ENCODE data around the gene A2ML1.

Gene A2ML1

DNA sequence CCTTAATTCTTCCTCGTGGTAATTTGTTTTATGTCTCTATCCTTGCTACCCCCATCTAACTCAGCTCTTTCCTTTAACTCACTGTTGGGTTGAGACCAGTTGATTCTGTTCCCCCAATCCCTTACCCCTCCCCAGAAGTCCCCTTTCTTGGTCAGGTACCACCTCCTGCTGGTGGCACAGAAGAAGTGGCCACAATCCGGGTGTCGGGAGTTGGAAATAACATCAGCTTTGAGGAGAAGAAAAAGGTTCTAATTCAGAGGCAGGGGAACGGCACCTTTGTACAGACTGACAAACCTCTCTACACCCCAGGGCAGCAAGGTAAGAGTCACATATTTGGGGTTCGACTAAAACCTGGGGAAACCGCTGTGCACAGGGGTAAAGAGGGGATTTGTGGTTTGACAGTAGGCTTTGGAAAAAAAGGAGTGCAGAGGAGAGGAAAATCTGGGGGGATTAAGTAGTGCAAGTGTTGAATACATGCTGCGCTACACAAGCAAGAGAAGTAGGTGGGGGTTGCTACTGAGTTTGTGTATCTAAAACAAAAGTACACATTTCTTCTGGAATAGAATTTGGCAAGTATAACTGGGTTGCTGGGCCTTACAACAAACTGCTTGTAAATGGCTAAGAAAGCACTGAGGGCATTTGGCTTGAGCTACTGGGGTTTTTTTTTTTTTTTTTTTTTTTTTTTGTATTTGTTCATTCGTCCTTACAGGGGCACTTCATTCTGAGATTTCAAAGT lies 1.3 kb downstream of the A2ML1 start:
- in situ Hi-C loops (cut with MboI; ENCODE audit: low pct_unique_long_range_greater_than_20kb, low sequenced_read_pairs, unreplicated experiment): no loop called here
- TF ChIP-seq, protein P1, sequence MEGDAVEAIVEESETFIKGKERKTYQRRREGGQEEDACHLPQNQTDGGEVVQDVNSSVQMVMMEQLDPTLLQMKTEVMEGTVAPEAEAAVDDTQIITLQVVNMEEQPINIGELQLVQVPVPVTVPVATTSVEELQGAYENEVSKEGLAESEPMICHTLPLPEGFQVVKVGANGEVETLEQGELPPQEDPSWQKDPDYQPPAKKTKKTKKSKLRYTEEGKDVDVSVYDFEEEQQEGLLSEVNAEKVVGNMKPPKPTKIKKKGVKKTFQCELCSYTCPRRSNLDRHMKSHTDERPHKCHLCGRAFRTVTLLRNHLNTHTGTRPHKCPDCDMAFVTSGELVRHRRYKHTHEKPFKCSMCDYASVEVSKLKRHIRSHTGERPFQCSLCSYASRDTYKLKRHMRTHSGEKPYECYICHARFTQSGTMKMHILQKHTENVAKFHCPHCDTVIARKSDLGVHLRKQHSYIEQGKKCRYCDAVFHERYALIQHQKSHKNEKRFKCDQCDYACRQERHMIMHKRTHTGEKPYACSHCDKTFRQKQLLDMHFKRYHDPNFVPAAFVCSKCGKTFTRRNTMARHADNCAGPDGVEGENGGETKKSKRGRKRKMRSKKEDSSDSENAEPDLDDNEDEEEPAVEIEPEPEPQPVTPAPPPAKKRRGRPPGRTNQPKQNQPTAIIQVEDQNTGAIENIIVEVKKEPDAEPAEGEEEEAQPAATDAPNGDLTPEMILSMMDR (IDR thresholded peaks at IDR 0.05; ENCODE audit: extremely low read depth, insufficient read depth, missing control alignments): peak; percentile 40
- no peak for DNase-seq (ENCODE audit: low spot score)

DNA sequence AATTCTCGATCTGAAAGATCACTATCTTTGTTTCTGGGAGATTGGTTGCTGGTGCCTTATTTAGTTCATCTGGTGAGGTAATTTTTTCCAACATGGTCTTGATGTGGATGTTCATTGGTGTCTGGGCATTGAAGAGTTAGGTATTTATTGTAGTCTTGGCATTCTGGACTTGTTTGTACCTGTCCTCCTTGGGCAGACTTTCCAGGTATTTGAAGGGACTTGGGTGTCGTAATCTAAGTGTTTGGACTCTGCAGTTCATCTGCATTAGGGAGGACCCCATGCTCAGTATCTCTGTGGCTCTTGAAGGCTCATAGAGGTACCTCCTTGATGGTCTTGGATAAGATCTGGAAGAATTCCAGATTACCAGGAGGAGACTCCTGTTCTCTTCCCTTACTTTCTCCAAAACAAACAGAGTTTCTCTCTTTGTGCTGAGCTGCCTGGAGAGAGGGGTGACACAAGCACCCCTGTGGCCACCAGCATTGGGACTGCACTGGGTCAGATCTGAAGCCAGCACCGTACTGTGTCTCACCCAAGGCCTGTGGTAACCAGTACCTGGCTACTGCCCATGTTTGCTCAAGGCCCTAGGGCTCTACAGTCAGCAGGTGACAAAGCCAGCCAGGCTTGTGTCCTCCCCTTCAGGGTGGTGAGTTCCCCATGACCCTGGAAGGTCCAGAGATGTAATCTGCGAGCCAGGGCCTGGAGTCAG lies 5.3 kb downstream of the A2ML1 start:
- no peak for DNase-seq (ENCODE audit: low spot score)
- TF ChIP-seq, protein P1 (IDR thresholded peaks at IDR 0.05; ENCODE audit: extremely low read depth, insufficient read depth, missing control alignments): no peak
- in situ Hi-C loops (cut with MboI; ENCODE audit: low pct_unique_long_range_greater_than_20kb, low sequenced_read_pairs, unreplicated experiment): no loop called here

DNA sequence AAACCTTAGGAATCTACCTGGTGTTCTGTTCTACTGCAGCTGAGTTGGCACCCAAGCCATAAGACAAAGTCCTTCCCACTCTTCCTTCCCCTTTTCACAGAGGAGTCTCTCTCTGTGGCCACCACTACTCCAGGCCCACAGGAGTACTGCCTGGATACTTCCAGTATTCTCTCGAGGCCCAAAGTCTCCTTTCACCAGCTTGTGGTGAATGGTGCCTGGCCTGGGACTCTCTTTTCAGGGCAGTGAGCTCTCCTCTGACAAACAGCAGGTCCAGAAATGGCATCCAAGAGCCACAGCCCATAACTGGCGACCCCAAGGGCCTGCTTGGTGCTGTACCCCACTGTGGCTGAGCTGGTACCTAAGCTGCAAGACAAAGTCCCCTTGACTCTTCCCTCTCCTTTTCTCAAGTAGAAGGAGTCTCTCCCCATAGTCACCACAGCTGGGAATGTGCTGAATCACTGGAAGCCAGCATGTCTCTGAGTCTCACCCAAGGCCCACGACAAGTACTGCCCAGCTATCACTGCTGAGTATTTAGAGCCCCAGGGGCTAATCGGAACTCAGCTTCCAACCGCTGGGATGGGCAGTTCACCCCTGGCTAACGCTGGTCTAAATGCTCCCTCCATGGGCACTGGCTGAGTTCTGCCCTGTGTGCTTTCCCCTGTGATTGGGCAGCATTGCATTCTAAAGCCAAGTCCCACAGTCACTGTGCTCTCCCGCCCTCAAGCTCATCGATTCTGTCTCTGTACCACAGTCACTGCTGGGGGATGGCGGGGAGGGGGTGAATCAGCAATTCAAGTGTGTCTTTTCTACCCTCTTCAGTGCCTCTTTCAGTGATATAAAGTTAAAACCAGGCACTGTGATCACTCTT lies 6.1 kb downstream of the A2ML1 start:
- in situ Hi-C loops (cut with MboI; ENCODE audit: low pct_unique_long_range_greater_than_20kb, low sequenced_read_pairs, unreplicated experiment): no loop called here
- DNase-seq (ENCODE audit: low spot score): no peak
- TF ChIP-seq, protein P1 (IDR thresholded peaks at IDR 0.05; ENCODE audit: extremely low read depth, insufficient read depth, missing control alignments): no peak

DNA sequence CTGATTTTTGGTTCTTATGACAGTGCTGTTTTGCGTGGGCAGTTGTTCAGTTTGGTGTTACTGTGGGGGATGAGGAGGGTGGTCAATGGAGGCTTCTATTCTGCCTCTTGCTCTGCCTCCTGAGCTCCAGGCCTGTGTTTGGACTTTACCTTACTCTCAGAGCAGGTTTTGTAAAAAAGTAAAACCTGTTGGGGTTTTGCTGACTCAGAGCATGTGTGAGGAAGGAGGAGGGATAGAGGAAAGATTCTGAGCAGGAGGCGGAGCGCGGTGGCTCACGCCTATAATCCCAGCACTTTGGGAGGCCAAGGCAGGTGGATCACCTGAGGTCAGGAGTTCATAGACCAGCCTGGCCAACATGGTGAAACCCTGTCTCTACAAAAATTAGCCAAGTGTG lies 6.7 kb downstream of the A2ML1 start:
- in situ Hi-C loops (cut with MboI; ENCODE audit: low pct_unique_long_range_greater_than_20kb, low sequenced_read_pairs, unreplicated experiment): no loop called here
- DNase-seq (ENCODE audit: low spot score): no peak
- TF ChIP-seq, protein P1 (IDR thresholded peaks at IDR 0.05; ENCODE audit: extremely low read depth, insufficient read depth, missing control alignments): no peak

DNA sequence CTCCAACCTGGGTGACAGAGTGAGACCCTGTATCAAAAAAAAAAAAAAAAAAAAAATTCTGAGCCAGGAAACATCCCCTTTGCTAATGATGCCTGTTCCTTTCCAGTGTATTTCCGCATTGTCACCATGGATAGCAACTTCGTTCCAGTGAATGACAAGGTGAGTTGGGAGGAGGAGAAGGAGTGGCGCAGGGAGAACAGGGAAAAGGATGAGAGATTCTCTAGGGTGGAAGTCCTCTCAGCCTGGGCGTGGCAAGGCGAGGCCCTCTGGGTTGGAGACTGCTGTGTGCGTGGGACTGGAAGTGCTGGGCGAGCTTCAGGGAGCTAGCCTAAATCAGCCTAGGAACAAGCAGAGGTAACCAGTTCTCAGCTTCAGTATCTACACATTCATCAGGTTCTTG lies 7.2 kb downstream of the A2ML1 start:
- in situ Hi-C loops (cut with MboI; ENCODE audit: low pct_unique_long_range_greater_than_20kb, low sequenced_read_pairs, unreplicated experiment): no loop called here
- TF ChIP-seq, protein P1 (IDR thresholded peaks at IDR 0.05; ENCODE audit: extremely low read depth, insufficient read depth, missing control alignments): no peak
- no peak for DNase-seq (ENCODE audit: low spot score)

DNA sequence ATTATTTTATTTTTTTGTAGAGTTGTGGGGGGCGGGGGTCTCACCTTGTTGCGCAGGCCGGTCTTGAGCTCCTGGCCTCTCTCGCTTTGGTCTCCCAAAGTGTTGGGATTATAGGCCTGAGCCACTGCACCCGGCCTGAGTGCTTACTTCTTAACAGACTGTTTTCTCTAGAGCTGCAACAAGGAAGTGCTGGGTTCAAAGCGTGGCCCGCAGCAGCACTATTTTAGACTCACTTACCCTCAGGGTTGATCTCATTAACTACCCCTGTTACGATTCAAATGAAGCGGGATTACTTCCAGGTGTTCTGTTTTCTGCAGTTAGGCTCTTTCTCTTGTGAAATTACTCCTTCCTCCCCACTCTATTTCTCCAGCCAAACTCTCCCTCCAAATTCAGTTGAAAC lies 8.7 kb downstream of the A2ML1 start:
- no peak for DNase-seq (ENCODE audit: low spot score)
- TF ChIP-seq, protein P1 (IDR thresholded peaks at IDR 0.05; ENCODE audit: extremely low read depth, insufficient read depth, missing control alignments): no peak
- in situ Hi-C loops (cut with MboI; ENCODE audit: low pct_unique_long_range_greater_than_20kb, low sequenced_read_pairs, unreplicated experiment): no loop called here

Measured in GM13977 (cell line).